ENCODE data around the gene PEX16.

Gene PEX16

DNA sequence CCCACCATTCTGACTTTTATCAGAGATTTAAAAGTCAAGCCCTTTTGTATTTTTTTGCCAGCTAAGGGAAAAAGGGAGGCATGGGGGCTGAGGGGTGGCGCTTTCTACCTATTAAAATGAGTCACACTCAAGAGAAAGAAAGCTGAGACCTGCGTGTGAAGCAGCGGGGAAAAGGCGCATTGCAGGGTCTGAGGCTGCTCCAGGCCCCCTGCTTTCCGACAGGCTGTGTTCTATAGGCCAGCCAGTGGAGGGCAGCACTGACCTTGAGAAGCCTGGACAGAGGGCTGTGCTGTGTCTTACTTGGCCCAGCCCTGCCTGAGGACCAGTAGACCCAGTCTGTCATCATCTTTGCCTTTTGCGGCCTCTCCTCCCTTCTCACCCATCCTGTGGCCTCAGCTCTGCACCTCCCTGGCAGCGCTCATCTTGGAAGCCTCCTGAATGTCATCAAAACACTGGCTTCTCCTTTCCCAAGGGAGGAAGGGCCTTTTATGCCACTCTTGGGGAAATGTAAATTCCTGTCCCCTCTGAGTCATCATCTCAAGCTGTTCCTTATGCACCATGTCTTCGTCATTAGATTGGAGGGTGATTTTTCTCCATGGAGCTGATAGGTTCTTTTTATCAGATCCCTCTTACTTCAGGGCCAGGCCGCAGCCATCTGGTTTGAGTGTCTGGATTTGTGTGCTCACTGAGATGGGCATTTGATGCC is 44.9 kb downstream of the PEX16 start:
- TF ChIP-seq ZNF274 (IDR thresholded peaks at IDR 0.05; ENCODE audit: low read depth, low read length) = no peak
- no peak overlapping the region for H3K4me3 ChIP-seq (ENCODE audit: low read length)

DNA sequence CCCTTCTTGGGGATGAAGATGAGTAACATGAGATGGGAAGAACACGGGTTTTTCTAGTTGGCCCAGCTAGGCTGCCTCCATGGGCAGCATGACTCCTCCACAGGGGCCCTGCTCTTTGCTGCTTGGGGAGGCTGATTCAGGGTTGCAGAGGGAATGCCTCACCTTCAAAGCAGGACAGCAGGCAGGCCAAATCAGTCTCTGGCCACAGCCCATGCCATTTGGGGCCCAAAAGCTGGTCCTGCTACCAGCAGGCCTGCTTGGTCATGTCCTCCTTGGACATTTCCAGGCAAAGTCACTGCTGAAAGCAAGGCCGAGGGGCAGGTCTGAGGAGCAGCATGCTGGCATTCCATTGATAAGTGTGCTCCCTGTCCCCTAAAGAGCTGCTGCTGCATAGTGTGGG is 46.0 kb downstream of the PEX16 start:
- TF ChIP-seq ZNF274 (IDR thresholded peaks at IDR 0.05; ENCODE audit: low read depth, low read length) = no peak
- no peak overlapping the region for H3K4me3 ChIP-seq (ENCODE audit: low read length)

DNA sequence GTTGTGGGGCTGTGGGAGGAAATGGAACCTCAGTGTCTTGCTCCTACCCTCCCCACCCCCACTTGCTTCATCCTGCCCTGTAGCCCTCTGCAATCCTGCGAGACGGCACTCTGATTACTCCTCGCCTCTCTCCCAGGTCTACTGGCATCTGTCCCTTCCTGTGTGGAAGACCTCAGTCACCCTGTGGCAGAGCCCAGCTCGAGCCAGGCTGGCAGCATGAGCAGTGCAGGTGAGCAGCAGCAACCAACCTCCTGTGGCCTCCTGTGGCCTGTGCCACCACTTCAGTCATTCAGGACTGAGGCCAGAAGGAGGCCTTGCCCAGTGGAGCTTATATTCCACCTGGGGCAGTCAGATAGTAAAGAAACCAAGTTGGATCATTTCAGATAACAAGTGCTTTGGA is 47.0 kb downstream of the PEX16 start:
- no peak overlapping the region for H3K4me3 ChIP-seq (ENCODE audit: low read length)
- TF ChIP-seq ZNF274 (IDR thresholded peaks at IDR 0.05; ENCODE audit: low read depth, low read length) = no peak

DNA sequence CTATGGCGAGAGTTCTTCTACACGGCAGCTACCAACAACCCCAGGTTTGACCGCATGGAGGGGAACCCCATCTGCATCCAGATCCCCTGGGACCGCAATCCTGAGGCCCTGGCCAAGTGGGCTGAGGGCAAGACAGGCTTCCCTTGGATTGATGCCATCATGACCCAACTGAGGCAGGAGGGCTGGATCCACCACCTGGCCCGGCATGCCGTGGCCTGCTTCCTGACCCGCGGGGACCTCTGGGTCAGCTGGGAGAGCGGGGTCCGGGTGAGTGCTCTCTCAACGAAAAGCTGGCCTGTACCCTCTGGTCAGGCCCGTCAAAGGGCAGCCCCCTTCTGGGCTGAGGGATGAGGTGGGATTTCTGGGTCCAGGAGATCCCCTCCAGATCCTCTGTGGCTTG is 48.1 kb downstream of the PEX16 start:
- no peak for TF ChIP-seq ZNF274 (IDR thresholded peaks at IDR 0.05; ENCODE audit: low read depth, low read length)
- H3K4me3 ChIP-seq (ENCODE audit: low read length) = no peak overlapping the region

DNA sequence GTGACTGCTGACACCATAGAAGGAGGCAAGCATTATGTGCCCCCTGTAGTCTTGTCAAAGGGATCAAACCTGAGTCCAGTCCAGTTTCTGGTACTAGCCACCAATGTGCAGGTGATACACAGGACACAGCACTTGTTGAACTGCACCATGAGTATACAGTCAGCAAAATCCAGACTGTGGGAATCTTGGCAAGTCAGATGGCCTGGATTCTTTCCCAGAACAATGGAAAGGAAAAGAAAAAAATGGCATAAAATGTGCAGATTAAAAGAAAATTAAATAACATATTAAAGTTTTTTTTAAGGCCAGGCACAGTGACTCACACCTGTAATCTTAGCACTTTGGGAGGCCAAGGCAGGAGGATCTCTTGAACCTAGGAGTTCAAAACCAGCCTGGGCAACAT is 53.6 kb downstream of the PEX16 start:
- H3K4me3 ChIP-seq (ENCODE audit: low read length) = no peak overlapping the region
- no peak for TF ChIP-seq ZNF274 (IDR thresholded peaks at IDR 0.05; ENCODE audit: low read depth, low read length)

DNA sequence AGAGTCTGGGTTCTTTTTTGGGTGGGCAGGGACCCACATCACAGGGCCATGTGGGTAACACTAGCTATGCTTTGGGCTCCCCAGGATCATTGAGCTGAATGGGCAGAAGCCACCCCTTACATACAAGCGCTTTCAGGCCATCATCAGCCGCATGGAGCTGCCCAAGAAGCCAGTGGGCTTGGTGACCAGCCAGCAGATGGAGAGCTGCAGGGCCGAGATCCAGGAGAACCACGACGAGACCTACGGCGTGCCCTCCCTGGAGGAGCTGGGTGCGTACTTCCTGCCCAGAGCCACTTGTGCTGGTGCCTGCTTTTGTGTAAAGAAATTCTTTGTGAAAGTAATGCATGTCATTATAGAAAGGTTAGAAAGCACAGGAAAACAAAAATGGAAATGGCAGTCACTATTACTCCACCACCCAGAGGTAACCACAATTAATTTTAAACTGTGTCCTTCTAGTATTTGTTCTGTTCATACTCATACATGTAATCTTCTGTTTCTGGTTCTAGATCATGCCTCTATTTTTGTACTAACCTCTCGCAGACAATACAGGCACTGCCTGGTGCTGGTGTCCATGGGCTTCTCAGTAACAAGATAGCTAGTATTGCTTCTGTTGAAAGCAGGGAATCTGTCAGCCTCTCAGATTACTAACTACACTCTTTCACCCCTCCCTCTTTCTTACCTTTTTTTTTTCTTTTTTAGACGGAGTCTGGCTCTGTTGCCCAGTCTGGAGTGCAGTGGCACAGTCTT is 56.7 kb downstream of the PEX16 start:
- no peak overlapping the region for H3K4me3 ChIP-seq (ENCODE audit: low read length)
- TF ChIP-seq ZNF274 (IDR thresholded peaks at IDR 0.05; ENCODE audit: low read depth, low read length) = no peak

DNA sequence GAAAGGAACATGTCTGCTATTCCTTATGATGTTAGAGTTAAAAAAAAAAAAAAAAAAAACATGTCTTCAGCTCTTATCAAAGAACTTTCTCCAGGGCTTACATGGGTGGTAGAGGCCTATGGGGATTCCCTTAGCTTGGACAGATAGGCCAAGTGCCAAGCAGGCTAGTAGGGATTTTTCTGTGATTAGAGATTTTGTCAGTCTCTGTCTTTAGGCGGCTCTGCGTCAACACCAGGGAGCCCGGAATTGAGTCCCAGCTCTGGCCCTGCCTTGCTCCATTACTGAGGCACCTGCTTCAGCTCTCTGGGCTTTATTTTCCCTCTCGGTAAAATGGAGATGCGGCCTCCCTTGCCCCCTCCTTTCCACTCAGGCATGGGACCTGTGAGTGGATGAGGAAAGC is 57.3 kb downstream of the PEX16 start:
- H3K4me3 ChIP-seq (ENCODE audit: low read length) = no peak overlapping the region
- no peak for TF ChIP-seq ZNF274 (IDR thresholded peaks at IDR 0.05; ENCODE audit: low read depth, low read length)

All from GM08714 (cell line).